ENCODE results near the gene EVC.

Gene EVC

DNA sequence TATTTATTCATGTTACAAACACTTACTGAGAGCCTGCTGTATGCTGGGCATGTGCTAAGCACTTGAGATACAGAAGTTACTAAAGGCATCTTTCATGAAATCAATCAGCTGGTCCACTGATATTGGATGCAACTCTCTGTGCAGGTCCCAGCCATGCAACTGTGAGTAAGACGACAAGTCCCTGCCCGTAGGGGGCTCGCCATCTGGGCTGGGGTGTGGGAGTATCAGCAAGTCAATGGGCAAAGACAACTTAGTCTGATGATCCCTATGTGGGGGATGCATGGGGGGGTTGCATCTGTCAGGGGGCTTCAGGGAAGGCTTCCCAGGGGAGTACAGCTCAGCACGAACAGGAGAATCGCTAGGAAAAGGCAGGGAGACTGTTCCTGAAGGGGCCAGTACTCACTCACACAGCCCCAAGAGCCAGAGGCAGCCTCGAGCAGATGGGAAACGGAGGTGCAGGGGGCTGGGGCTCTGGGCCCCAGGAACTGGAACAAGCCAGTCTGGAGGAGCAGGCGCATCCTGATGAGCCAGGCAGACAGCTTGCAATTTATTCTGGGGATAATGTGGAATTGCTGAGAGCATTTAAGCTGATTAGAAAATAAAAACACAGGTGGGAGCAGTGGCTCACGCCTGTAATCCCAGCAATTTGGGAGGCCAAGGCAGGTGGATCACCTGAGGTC, 141.7 kb downstream of the EVC start:
- TF ChIP-seq TAF1 (IDR thresholded peaks at IDR 0.05; ENCODE audit: borderline replicate concordance, insufficient read depth, low read length), result no peak
- no peak for TF ChIP-seq FOXP2 (optimal IDR thresholded peaks at IDR 0.05; ENCODE audit: borderline replicate concordance, extremely low read depth, extremely low read length, insufficient read depth)
- TF ChIP-seq REST (IDR thresholded peaks at IDR 0.05; ENCODE audit: insufficient read depth in 1 of 2, low read depth in 2 of 2, low read length in 2 of 2), result no peak
- no peak for TF ChIP-seq SIN3A (IDR thresholded peaks at IDR 0.05; ENCODE audit: borderline replicate concordance, insufficient read depth, low read length)
- no peak for TF ChIP-seq POLR2AphosphoS5 (IDR thresholded peaks at IDR 0.05; ENCODE audit: low read depth, low read length)

- TF ChIP-seq FOXP2 (optimal IDR thresholded peaks at IDR 0.05; ENCODE audit: borderline replicate concordance, extremely low read depth, extremely low read length, insufficient read depth) (no peak), SIN3A (IDR thresholded peaks at IDR 0.05; ENCODE audit: borderline replicate concordance, insufficient read depth, low read length) (no peak), REST (IDR thresholded peaks at IDR 0.05; ENCODE audit: insufficient read depth in 1 of 2, low read depth in 2 of 2, low read length in 2 of 2) (no peak), POLR2AphosphoS5 (IDR thresholded peaks at IDR 0.05; ENCODE audit: low read depth, low read length) (no peak), TAF1 (IDR thresholded peaks at IDR 0.05; ENCODE audit: borderline replicate concordance, insufficient read depth, low read length) (no peak)
Measured at GRCh38 chr4:5854929-5855328, 143.9 kb downstream of the EVC start.

DNA sequence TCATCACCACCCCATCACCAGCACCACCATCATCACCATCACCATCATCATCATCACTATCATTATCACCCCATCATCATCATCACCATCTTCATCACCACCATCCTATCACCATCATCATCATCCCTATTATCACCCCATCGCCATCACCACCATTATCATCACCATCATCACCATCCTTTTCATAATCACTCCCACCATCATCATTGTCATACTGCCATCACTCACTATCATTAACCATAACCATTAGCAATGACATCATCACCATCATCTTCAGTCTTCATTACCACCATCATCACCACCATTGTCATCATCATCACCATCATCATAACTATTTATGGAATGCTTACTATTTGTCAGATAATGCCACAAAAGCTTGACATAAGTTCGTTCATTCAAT, 146.2 kb downstream of the EVC start:
- TF ChIP-seq TAF1 (IDR thresholded peaks at IDR 0.05; ENCODE audit: borderline replicate concordance, insufficient read depth, low read length) (no peak), POLR2AphosphoS5 (IDR thresholded peaks at IDR 0.05; ENCODE audit: low read depth, low read length) (no peak), FOXP2 (optimal IDR thresholded peaks at IDR 0.05; ENCODE audit: borderline replicate concordance, extremely low read depth, extremely low read length, insufficient read depth) (no peak), REST (IDR thresholded peaks at IDR 0.05; ENCODE audit: insufficient read depth in 1 of 2, low read depth in 2 of 2, low read length in 2 of 2) (no peak)

- no peak for TF ChIP-seq FOXP2 (optimal IDR thresholded peaks at IDR 0.05; ENCODE audit: borderline replicate concordance, extremely low read depth, extremely low read length, insufficient read depth)
Measured at GRCh38 chr4:5858020-5858769, 147.2 kb downstream of the EVC start.

DNA sequence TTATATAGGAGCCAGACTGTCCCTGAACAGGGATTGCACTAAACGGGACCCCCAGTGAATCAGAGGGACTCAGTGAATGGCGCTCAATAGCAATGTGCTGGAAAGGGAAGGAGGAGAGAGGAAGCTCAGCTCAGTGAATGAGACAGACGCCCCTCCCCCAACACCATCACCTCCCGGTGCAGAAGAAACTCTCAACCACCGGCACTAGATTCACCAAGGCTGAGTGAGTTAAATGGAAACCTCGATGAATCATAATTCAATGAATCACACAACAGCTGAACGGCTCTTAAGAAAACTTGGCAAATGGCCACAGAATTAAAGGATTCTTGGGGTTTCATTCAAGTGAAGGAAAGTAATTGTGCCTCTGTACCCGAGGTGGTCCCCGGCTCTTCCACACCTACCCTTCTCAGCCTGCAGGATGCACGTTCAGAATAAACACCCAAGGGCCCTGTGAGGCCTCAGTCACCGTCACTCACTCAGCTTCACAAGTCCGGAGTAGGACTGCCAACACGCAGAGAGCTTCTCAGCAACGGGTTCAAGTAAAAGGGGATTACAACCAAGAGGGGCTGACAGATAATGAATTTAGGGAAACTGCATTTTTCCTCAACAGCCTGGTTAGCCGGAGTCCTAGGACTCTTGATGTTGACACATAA, 152.6 kb downstream of the EVC start:
- no peak for TF ChIP-seq REST (IDR thresholded peaks at IDR 0.05; ENCODE audit: insufficient read depth in 1 of 2, low read depth in 2 of 2, low read length in 2 of 2)
- no peak for TF ChIP-seq SIN3A (IDR thresholded peaks at IDR 0.05; ENCODE audit: borderline replicate concordance, insufficient read depth, low read length)
- no peak for TF ChIP-seq TAF1 (IDR thresholded peaks at IDR 0.05; ENCODE audit: borderline replicate concordance, insufficient read depth, low read length)
- TF ChIP-seq FOXP2 (optimal IDR thresholded peaks at IDR 0.05; ENCODE audit: borderline replicate concordance, extremely low read depth, extremely low read length, insufficient read depth), result no peak
- no peak for TF ChIP-seq POLR2AphosphoS5 (IDR thresholded peaks at IDR 0.05; ENCODE audit: low read depth, low read length)
